Measurements from ENCODE around the gene ACSL6.

ACSL6 gene

DNA sequence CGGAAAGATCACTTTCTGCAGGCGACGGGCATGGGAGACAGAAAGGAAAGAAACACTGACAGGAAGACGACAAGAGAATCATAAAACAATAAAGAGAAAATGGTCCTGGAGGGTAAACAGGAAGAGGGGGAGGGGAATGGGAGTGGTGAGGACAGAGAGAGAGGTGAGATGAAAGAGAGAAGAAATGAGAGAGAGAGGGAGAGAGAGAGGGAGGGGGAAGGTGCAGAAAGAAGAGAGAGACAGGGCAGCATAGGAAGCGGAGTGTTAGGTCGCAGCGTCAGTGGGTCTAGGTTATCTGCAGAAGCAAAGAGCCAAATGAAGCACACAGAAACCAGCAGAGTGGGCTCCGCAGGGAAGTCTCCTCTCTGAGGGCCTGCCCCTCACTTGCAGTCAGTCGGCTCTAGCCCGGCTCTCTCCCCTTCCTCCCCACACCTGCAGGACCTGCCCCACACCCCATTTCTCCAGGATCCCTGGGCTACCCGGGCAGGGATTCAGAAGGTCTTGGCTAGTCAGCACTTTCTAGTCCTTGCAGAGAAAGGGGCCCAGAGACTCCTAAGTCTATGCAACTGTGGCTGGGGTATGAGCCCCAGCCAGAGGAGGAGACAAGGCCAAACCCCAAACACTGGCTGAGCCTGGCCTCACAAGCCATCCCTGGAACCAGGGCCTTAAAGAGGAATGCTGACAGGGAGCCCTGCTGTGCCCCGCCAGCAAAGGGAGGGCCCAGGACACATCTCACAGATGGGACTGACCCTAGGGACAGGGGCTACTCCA lies 36.3 kb downstream of the ACSL6 start:
- no peak for DNase-seq (ENCODE audit: low read depth)
- H3K4me3 ChIP-seq (ENCODE audit: control insufficient read depth, low read depth, low read length), result no peak overlapping the region
- TF ChIP-seq, protein P1, sequence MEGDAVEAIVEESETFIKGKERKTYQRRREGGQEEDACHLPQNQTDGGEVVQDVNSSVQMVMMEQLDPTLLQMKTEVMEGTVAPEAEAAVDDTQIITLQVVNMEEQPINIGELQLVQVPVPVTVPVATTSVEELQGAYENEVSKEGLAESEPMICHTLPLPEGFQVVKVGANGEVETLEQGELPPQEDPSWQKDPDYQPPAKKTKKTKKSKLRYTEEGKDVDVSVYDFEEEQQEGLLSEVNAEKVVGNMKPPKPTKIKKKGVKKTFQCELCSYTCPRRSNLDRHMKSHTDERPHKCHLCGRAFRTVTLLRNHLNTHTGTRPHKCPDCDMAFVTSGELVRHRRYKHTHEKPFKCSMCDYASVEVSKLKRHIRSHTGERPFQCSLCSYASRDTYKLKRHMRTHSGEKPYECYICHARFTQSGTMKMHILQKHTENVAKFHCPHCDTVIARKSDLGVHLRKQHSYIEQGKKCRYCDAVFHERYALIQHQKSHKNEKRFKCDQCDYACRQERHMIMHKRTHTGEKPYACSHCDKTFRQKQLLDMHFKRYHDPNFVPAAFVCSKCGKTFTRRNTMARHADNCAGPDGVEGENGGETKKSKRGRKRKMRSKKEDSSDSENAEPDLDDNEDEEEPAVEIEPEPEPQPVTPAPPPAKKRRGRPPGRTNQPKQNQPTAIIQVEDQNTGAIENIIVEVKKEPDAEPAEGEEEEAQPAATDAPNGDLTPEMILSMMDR (conservative IDR thresholded peaks at IDR 0.05; ENCODE audit: control insufficient read depth, insufficient read depth, low read depth, low read length), result no peak

- H3K4me3 ChIP-seq (ENCODE audit: control insufficient read depth, low read depth, low read length), result no peak overlapping the region
- no peak for DNase-seq (ENCODE audit: low read depth)
- TF ChIP-seq, protein P1 (conservative IDR thresholded peaks at IDR 0.05; ENCODE audit: control insufficient read depth, insufficient read depth, low read depth, low read length), result no peak
Observed at GRCh38 chr5:131974622-131974955, 36.9 kb downstream of the ACSL6 start.

DNA sequence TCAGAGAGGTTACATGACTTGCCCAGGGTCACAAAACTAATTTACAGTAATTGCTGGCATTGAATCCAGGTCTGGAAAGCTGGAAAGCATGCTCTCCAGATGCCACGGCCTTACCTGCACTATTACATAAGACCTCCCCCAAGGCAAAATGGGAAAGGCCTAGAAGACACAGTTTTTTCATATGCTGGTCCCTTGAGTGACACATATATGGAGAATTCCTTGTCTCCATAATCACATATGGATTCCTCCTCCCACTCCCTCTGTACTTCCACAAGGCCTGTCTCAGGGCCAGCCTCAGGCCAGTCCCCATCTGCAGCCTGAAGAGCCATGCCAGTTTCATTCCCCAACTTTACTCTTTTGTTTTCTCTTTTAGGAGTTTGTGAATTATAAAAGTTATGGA lies 37.4 kb downstream of the ACSL6 start:
- TF ChIP-seq, protein P1 (conservative IDR thresholded peaks at IDR 0.05; ENCODE audit: control insufficient read depth, insufficient read depth, low read depth, low read length), result no peak
- H3K4me3 ChIP-seq (ENCODE audit: control insufficient read depth, low read depth, low read length), result no peak overlapping the region
- DNase-seq (ENCODE audit: low read depth), result no peak

DNA sequence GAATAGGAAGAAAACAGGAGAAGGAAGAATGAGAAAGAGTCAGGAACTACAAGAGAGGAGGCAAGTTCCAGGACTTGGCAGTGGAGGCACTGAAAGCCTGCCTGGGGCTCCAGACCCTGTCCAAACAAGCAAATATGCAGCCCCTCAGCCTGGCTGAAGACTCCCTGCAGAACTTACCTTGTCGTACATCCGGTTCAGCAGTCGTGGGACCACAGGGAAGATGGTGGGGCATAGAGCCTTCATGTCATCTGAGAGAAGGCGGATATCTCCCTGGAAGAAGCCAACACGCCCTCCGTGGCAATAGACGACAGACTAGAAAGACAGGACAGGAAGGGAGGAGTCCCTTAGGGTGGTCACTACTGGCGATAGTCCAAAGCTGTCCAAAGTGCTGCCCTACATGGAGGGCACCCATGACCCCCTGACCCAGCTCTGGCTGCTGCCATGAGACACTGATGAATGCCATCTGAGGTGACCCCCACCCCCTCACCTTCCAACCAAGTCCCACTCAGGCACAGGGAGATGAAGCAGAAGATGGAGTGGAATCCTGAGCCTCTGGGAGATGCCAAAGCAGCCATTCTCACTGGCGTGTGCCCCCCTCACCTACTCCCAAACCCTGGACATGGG lies 38.3 kb downstream of the ACSL6 start:
- H3K4me3 ChIP-seq (ENCODE audit: control insufficient read depth, low read depth, low read length), result no peak overlapping the region
- TF ChIP-seq, protein P1 (conservative IDR thresholded peaks at IDR 0.05; ENCODE audit: control insufficient read depth, insufficient read depth, low read depth, low read length), result no peak
- no peak for DNase-seq (ENCODE audit: low read depth)

GRCh38 chr5:131968396-131968954 lies 43.0 kb downstream of the ACSL6 start:
- peak; percentile 12 for DNase-seq (ENCODE audit: low read depth)
- no peak overlapping the region for H3K4me3 ChIP-seq (ENCODE audit: control insufficient read depth, low read depth, low read length)
- TF ChIP-seq, protein P1 (conservative IDR thresholded peaks at IDR 0.05; ENCODE audit: control insufficient read depth, insufficient read depth, low read depth, low read length), result no peak

DNA sequence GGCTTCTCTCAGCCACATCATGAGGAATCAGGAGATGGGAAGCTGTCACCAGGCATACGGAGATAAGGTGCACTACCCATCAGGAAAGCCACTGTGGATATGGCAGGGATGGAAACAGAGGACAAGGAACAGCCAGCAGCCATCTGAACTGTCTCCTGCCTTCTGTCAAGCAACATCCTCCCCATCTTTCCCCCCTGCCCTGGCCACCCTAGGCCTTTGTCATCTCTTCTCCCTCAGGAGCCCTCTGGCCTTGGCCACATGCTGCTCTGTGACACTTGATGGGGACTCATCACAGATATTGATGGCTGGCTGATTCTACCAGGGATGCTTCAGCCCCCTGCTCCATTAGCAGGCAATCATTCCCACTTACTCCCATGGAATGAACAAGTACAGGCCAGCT lies 44.9 kb downstream of the ACSL6 start:
- H3K4me3 ChIP-seq (ENCODE audit: control insufficient read depth, low read depth, low read length), result no peak overlapping the region
- DNase-seq (ENCODE audit: low read depth), result no peak
- TF ChIP-seq, protein P1 (conservative IDR thresholded peaks at IDR 0.05; ENCODE audit: control insufficient read depth, insufficient read depth, low read depth, low read length), result no peak

Data from fibroblast of mammary gland (primary cell).